22Rv1 (cell line): ENCODE data around the gene SH3RF1.

Source experiments
- ZFX ChIP-seq: fragments of 450-650 bp; IDR thresholded peaks from 2 replicates; pipeline ENCODE4 v1.6.1; 2017; ENCODE audit warnings: antibody characterized with exemption, borderline replicate concordance
- TF ChIP-seq, protein P1 (sequence below): fragments of 450-650 bp; IDR thresholded peaks from 2 replicates; pipeline ENCODE4 v1.5.1; 2017; ENCODE audit warnings: mild to moderate bottlenecking

DNA sequence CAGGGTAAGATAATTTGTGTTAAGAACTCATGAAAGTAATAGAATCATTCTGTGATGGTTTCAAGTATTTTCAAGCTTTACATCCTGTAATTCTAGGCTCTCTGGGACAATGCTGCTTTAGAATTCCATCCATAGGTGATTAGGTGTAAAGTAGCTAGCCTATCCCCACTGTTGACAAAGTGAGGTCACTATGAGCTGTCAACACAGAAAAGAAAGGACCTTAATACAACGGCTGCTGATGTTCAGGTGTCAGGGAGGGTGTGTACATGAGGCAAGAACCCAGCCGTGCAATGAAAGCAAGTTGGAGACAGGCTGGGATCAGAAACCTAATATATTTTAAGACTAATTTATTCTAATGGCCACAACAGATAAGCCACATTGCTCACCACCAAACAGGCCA is 36.8 kb upstream of the SH3RF1 start:
- TF ChIP-seq, protein P1, sequence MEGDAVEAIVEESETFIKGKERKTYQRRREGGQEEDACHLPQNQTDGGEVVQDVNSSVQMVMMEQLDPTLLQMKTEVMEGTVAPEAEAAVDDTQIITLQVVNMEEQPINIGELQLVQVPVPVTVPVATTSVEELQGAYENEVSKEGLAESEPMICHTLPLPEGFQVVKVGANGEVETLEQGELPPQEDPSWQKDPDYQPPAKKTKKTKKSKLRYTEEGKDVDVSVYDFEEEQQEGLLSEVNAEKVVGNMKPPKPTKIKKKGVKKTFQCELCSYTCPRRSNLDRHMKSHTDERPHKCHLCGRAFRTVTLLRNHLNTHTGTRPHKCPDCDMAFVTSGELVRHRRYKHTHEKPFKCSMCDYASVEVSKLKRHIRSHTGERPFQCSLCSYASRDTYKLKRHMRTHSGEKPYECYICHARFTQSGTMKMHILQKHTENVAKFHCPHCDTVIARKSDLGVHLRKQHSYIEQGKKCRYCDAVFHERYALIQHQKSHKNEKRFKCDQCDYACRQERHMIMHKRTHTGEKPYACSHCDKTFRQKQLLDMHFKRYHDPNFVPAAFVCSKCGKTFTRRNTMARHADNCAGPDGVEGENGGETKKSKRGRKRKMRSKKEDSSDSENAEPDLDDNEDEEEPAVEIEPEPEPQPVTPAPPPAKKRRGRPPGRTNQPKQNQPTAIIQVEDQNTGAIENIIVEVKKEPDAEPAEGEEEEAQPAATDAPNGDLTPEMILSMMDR = no peak
- no peak for TF ChIP-seq ZFX
